HepG2 (cell line): ENCODE data around the gene TCFL5. TPM values are rescaled to one million over a fixed set of nuclear protein-coding genes. Genes with fewer than 3 reads are reported as not detected.
A peak's percentile ranks its signal among the peaks of the same experiment; 100 is the strongest.

Experiments
- ATAC-seq: fragments of 200-7000 bp; cut with Tn5 transposase; 3 replicates; pipeline ENCODE4 v1.9.1; 2020; ENCODE audit warnings: mild to moderate bottlenecking, moderate library complexity
- BruUV-seq: library from RNA; stranded (reverse); fragments of 400-500 nt; replicated peaks from 2 replicates; lab custom pipeline; 2021; lab: Mats Ljungman, UMichigan
- CTCF ChIA-PET: fragments of 300-600 bp; formaldehyde crosslinking; extraction: SDS; loops from one replicate; lab custom pipeline; 2021; ENCODE audit warnings: low total read pairs, inconsistent platforms, low intra/inter-chr PET ratio; lab: Yijun Ruan, JAX
- POLR2A ChIA-PET: fragments of 350-600 bp; sonication (Branson Sonifier 250); formaldehyde crosslinking; loops from one replicate; lab custom pipeline; 2020; ENCODE audit warnings: antibody characterized with exemption, inconsistent platforms; lab: Yijun Ruan, JAX
- DNase-seq: peaks from one replicate; pipeline ENCODE4 v3.0.0-alpha.2; 2015; ENCODE audit warnings: low spot score
- FAIRE-seq: peaks from 3 replicates; lab custom pipeline; 2011; peaks lifted over from hg19 to GRCh38; lab: Jason Lieb, UNC
- H2AFZ ChIP-seq: one replicate; pipeline ENCODE4 v1.6.1; 2011; ENCODE audit warnings: low read length, inconsistent platforms
- H3K27ac ChIP-seq: fragments of 300-600 bp; 3 replicates; pipeline ENCODE4 v1.8.0; 2011; ENCODE audit warnings: mixed run types, mild to moderate bottlenecking, mixed read lengths, low read length, inconsistent platforms; ENCODE audit not compliant: insufficient read depth; ENCODE audit errors: extremely low read length
- H3K27me3 ChIP-seq, 2 experiments: fragments of 200-600 bp in 1 of 2; 2 replicates in 1 of 2; 3 replicates in 1 of 2; pipeline versions ENCODE4 v1.6.0 to v1.8.0; 2011; ENCODE audit warnings: low read length in 2 of 2, mild to moderate bottlenecking in 2 of 2, moderate library complexity in 2 of 2, inconsistent platforms in 1 of 2; ENCODE audit not compliant: insufficient read depth in 2 of 2, control insufficient read depth in 1 of 2
- H3K36me3 ChIP-seq, 2 experiments: fragments of 200-600 bp in 1 of 2; replicated peaks in 1 of 2; 2 replicates in 1 of 2; 3 replicates in 1 of 2; pipeline versions ENCODE4 v1.5.1 to v1.8.0; 2011; ENCODE audit warnings: low read length in 2 of 2, inconsistent platforms in 1 of 2; ENCODE audit not compliant: insufficient read depth in 2 of 2, control insufficient read depth in 1 of 2
- H3K4me1 ChIP-seq: 2 replicates; pipeline ENCODE4 v1.5.1; 2012; ENCODE audit warnings: low read length, inconsistent platforms; ENCODE audit not compliant: insufficient read depth
- H3K4me2 ChIP-seq: 2 replicates; pipeline ENCODE4 v1.6.0; 2011; ENCODE audit warnings: low read depth, low read length, inconsistent platforms
- H3K4me3 ChIP-seq, 3 experiments: fragments of 200-600 bp in 1 of 3; sonication (generic), shearing (Covaris generic) in 1 of 3; replicated peaks in 1 of 3; 2 replicates each; pipeline ENCODE4 v1.5.1; 2011 to 2016; ENCODE audit warnings: low read length in 3 of 3, inconsistent platforms in 2 of 3, low read depth in 2 of 3, mild to moderate bottlenecking in 2 of 3, control low read depth in 1 of 3, mixed read lengths in 1 of 3; ENCODE audit not compliant: insufficient read depth in 1 of 3
- H3K79me2 ChIP-seq: one replicate; pipeline ENCODE4 v1.6.1; 2011; ENCODE audit warnings: low read length, inconsistent platforms; ENCODE audit not compliant: insufficient read depth
- H3K9ac ChIP-seq: 2 replicates; pipeline ENCODE4 v1.6.0; 2011; ENCODE audit warnings: mild to moderate bottlenecking, low read depth, low read length, inconsistent platforms; ENCODE audit not compliant: insufficient read depth
- H3K9me3 ChIP-seq: 2 replicates; pipeline ENCODE4 v1.5.1; 2012; ENCODE audit warnings: mild to moderate bottlenecking, low read length
- H4K20me1 ChIP-seq: 2 replicates; pipeline ENCODE4 v1.6.0; 2011; ENCODE audit warnings: inconsistent platforms, mild to moderate bottlenecking, low read length, moderate library complexity; ENCODE audit not compliant: insufficient read depth
- CREB1 ChIP-seq, 2 experiments: fragments of 450-650 bp in 1 of 2; IDR thresholded peaks; 2 replicates each; pipeline ENCODE4 v1.6.1; 2016 to 2017; ENCODE audit warnings: control low read depth in 1 of 2, mild to moderate bottlenecking in 1 of 2, missing compliant biosample characterization in 1 of 2, missing genetic modification characterization in 1 of 2
- ISX ChIP-seq: sonication (generic); formaldehyde crosslinking; conservative IDR thresholded peaks from 2 replicates; pipeline ENCODE4 v1.5.0; 2020; ENCODE audit warnings: missing genetic modification reagents
- NFIB ChIP-seq: sonication (generic); formaldehyde crosslinking; IDR thresholded peaks from 2 replicates; pipeline ENCODE4 v1.9.0; 2021; ENCODE audit warnings: missing genetic modification reagents, mild to moderate bottlenecking, borderline replicate concordance
- PRDM10 ChIP-seq: sonication (generic); formaldehyde crosslinking; IDR thresholded peaks from 2 replicates; pipeline ENCODE4 v1.4.0; 2020; ENCODE audit warnings: low read depth, missing genetic modification reagents
- SNAI1 ChIP-seq: sonication (generic); formaldehyde crosslinking; IDR thresholded peaks from 2 replicates; pipeline ENCODE4 v1.5.0; 2020; ENCODE audit warnings: mild to moderate bottlenecking, missing genetic modification reagents, borderline replicate concordance
- STAG1 ChIP-seq: sonication (generic); formaldehyde crosslinking; IDR thresholded peaks from 2 replicates; pipeline ENCODE4 v1.4.0; 2020; ENCODE audit warnings: missing genetic modification reagents
- SUZ12 ChIP-seq: fragments of 150-350 bp; IDR thresholded peaks from 2 replicates; pipeline ENCODE4 v1.6.1; 2014; ENCODE audit warnings: low read depth, low read length
- SYNCRIP ChIP-seq: fragments of 200-400 bp; formaldehyde crosslinking; IDR thresholded peaks from 2 replicates; pipeline ENCODE4 v1.6.1; 2018; ENCODE audit warnings: mild to moderate bottlenecking, low read depth, low read length; ENCODE audit not compliant: insufficient read depth
- TIGD3 ChIP-seq: sonication (generic); formaldehyde crosslinking; IDR thresholded peaks from 2 replicates; pipeline ENCODE4 v1.5.1; 2020; ENCODE audit warnings: mild to moderate bottlenecking, missing genetic modification reagents, borderline replicate concordance
- ZFP37 ChIP-seq: sonication (generic); formaldehyde crosslinking; IDR thresholded peaks from 2 replicates; pipeline ENCODE4 v1.4.0; 2020; ENCODE audit warnings: missing genetic modification reagents, borderline replicate concordance
- ZFP91 ChIP-seq: sonication (generic); formaldehyde crosslinking; IDR thresholded peaks from 2 replicates; pipeline ENCODE4 v1.9.0; 2022; ENCODE audit warnings: missing genetic modification reagents, mild to moderate bottlenecking, borderline replicate concordance
- ZNF333 ChIP-seq: sonication (generic); formaldehyde crosslinking; IDR thresholded peaks from 2 replicates; pipeline ENCODE4 v1.4.0; 2020; ENCODE audit warnings: mild to moderate bottlenecking, missing genetic modification reagents, borderline replicate concordance
- ZNF562 ChIP-seq: sonication (generic); formaldehyde crosslinking; IDR thresholded peaks from 2 replicates; pipeline ENCODE4 v1.8.0; 2022; ENCODE audit warnings: missing genetic modification reagents, borderline replicate concordance
- ZNF75D ChIP-seq: sonication (generic); formaldehyde crosslinking; IDR thresholded peaks from 2 replicates; pipeline ENCODE4 v1.8.1; 2023; ENCODE audit warnings: missing genetic modification reagents, mild to moderate bottlenecking, borderline replicate concordance
- ZNF777 ChIP-seq: sonication (generic); formaldehyde crosslinking; IDR thresholded peaks from 2 replicates; pipeline ENCODE4 v1.4.0; 2020; ENCODE audit warnings: missing genetic modification reagents
- WGBS: methylation state at CpG from one replicate; pipeline ENCODE4 v1.1.6; 2017; ENCODE audit warnings: low lambda C conversion rate; 5-methylcytosine and 5-hydroxymethylcytosine counted together
- in situ Hi-C: cut with HindIII; loops from 2 replicates; pipeline ENCODE4 v1.10.0; 2017; ENCODE audit warnings: low pct_unique_long_range_greater_than_20kb; ENCODE audit not compliant: extremely low pct_ligation_motif_present
- intact Hi-C: fragments of 100-400 bp; cut with micrococcal nuclease; formaldehyde crosslinking; loops from one replicate; pipeline ENCODE4 v1.10.0; 2022; ENCODE audit not compliant: unreplicated experiment
- polyA plus RNA-seq, 8 experiments: library from polyadenylated mRNA; depleted of rRNA in 3 of 8; stranded (reverse) in 7 of 8; unstranded in 1 of 8; fragments of >200 nt; fragmentation: Illumina TruSeq in 4 of 8; extraction: Trizol in 4 of 8; gene quantifications; 2 replicates each; pipeline versions ENCODE4 v1.2.1 to v1.2.3, GENCODE V29; 2011 to 2016; ENCODE audit warnings: low read depth in 4 of 8, missing spikeins in 1 of 8, mixed read lengths in 1 of 8; ENCODE audit not compliant: insufficient read depth in 1 of 8
- total RNA-seq, 5 experiments: library from RNA; depleted of rRNA; stranded (reverse); fragments of >200 nt; fragmentation: Illumina TruSeq; extraction: Trizol; gene quantifications; 2 replicates each; pipeline ENCODE4 v1.2.3, GENCODE V29; 2016; ENCODE audit warnings: low read depth in 1 of 5

The TCFL5 gene
- total and polyA plus RNA-seq, 2 of the 13 experiments (the other 11 are each of a cell fraction or from before 2014, with no cell fraction given), result 14.8 to 20.0 TPM

GRCh38 chr20:62791301-62792181 lies 70.1 kb downstream of the TCFL5 start:
- Histone ChIP-seq H3K36me3 (no peaks in the 10 kb centered on the region), H3K4me1 (peaks cover 50% of the 10 kb centered on the region), H3K4me2 (peak overlapping the region; percentile 10; the same call in 1 of the 2 replicates), H3K9ac (no peak overlapping the region), H2AFZ (no peak overlapping the region), H3K27me3 (peaks cover 10 to 54% of the 10 kb centered on the region in 2 experiments), H3K79me2 (no peaks in the 10 kb centered on the region), H3K4me3 (no peak overlapping the region), H3K27ac (no peak overlapping the region), H3K9me3 (no peaks in the 10 kb centered on the region), H4K20me1 (no peaks in the 10 kb centered on the region)
- DNase-seq, result peak; percentile 94
- CTCF ChIA-PET, result interaction anchor here (0.6 to 3.9 kb wide), 16 partner anchors 9 to 291 kb away, joined by 3 to 93 read pairs (median 8); partner anchors contain the start of gene SLCO4A1
- no TSS peak for BruUV-seq
- in situ Hi-C loops, result loop anchor here (5.0 to 25.0 kb wide), 3 partner anchors 124 to 279 kb away; no protein-coding TSS in a partner anchor
- intact Hi-C loops, result loop anchor here (1.0 to 10.0 kb wide), 5 partner anchors 104 to 417 kb away; no protein-coding TSS in a partner anchor
- FAIRE-seq, result peak; percentile 92
- WGBS, result 27% methylated on average over 21 of the region's 23 CpGs
- peak; percentile 54 for ATAC-seq
- POLR2A ChIA-PET, result interaction anchor here (0.6 to 2.3 kb wide), 3 partner anchors 14 to 670 kb away, joined by 3 to 8 read pairs (median 3); partner anchors contain the start of gene LSM14B
- no peak for TF ChIP-seq ZNF75D (CRISPR knock-in tag)
- TF ChIP-seq STAG1 (CRISPR knock-in tag), result peak; percentile 99
- 0 out of 2 replicates have a peak, but pooled peaks have one; percentile 35 for TF ChIP-seq ZNF333 (CRISPR knock-in tag)
- peak; percentile 83; the same call in 1 of the 2 replicates for TF ChIP-seq TIGD3
- TF ChIP-seq SUZ12, result 0 out of 2 replicates have a peak, but pooled peaks have one; percentile 19
- TF ChIP-seq ZFP37 (CRISPR knock-in tag), result peak; percentile 73; the same call in 1 of the 2 replicates
- TF ChIP-seq SYNCRIP, result no peak
- TF ChIP-seq ZFP91 (CRISPR knock-in tag), result peak; percentile 48; the same call in 1 of the 2 replicates
- no peak for TF ChIP-seq NFIB (CRISPR knock-in tag)
- no peak for TF ChIP-seq CREB1 (IDR thresholded peaks at IDR 0.05)
- TF ChIP-seq CREB1 (CRISPR knock-in tag; IDR thresholded peaks at IDR 0.05), result no peak
- TF ChIP-seq ISX (CRISPR knock-in tag), result no peak
- TF ChIP-seq ZNF562, result no peak
- no peak for TF ChIP-seq SNAI1
- peak; percentile 86 for TF ChIP-seq PRDM10
- TF ChIP-seq ZNF777, result no peak
